22Rv1 (cell line): ENCODE results near the gene PPP6R3.

Experiments
- CTCF ChIP-seq: fragments of 450-650 bp; IDR thresholded peaks from 2 replicates; pipeline ENCODE4 v1.5.1; 2017; ENCODE audit warnings: mild to moderate bottlenecking
- ZFX ChIP-seq: fragments of 450-650 bp; IDR thresholded peaks from 2 replicates; pipeline ENCODE4 v1.6.1; 2017; ENCODE audit warnings: antibody characterized with exemption, borderline replicate concordance

- TF ChIP-seq CTCF (no peak), ZFX (no peak)
Measured at GRCh38 chr11:68582416-68583040, 122.0 kb downstream of the PPP6R3 start.
